HFF-Myc (cell line): Measurements from ENCODE around the gene SETD6.

ENCODE experiments used
- DNase-seq: peaks from one replicate; pipeline ENCODE4 v3.0.0-alpha.2; 2011; ENCODE audit warnings: low read depth; ENCODE audit errors: extremely low read depth
- H3K4me3 ChIP-seq: replicated peaks from 2 replicates; pipeline ENCODE4 v1.5.1; 2011; ENCODE audit warnings: low read depth, mild to moderate bottlenecking, control low read depth, low read length
- TF ChIP-seq, protein P1 (sequence below): IDR thresholded peaks from 2 replicates; pipeline ENCODE4 v1.5.1; 2012; ENCODE audit warnings: mild to moderate bottlenecking, low read depth, low read length, control low read depth; ENCODE audit errors: missing control alignments

Gene SETD6

DNA sequence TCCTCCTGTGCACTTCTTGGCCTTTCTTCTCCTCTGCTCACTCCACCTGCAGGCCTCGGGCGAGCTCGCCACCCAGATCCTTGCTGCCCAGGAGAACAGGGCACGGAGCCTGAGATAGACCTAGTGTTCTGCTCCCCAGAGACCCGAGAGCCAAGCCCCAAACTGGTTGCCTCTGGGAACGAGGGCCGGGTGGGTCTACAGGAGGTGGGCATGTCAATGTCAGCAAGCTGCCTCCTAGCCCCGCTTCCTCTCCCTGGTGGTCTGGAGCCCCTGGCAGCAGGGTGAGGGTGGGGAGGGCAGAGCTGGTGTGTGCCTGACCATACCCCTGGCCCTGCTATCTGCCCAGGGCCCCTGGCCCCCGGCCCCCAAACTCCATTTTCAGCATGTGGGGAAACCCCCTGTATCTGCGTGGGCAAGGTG lies 16.2 kb upstream of the SETD6 start:
- TF ChIP-seq, protein P1, sequence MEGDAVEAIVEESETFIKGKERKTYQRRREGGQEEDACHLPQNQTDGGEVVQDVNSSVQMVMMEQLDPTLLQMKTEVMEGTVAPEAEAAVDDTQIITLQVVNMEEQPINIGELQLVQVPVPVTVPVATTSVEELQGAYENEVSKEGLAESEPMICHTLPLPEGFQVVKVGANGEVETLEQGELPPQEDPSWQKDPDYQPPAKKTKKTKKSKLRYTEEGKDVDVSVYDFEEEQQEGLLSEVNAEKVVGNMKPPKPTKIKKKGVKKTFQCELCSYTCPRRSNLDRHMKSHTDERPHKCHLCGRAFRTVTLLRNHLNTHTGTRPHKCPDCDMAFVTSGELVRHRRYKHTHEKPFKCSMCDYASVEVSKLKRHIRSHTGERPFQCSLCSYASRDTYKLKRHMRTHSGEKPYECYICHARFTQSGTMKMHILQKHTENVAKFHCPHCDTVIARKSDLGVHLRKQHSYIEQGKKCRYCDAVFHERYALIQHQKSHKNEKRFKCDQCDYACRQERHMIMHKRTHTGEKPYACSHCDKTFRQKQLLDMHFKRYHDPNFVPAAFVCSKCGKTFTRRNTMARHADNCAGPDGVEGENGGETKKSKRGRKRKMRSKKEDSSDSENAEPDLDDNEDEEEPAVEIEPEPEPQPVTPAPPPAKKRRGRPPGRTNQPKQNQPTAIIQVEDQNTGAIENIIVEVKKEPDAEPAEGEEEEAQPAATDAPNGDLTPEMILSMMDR, result no peak
- no peak overlapping the region for H3K4me3 ChIP-seq
- no peak for DNase-seq

DNA sequence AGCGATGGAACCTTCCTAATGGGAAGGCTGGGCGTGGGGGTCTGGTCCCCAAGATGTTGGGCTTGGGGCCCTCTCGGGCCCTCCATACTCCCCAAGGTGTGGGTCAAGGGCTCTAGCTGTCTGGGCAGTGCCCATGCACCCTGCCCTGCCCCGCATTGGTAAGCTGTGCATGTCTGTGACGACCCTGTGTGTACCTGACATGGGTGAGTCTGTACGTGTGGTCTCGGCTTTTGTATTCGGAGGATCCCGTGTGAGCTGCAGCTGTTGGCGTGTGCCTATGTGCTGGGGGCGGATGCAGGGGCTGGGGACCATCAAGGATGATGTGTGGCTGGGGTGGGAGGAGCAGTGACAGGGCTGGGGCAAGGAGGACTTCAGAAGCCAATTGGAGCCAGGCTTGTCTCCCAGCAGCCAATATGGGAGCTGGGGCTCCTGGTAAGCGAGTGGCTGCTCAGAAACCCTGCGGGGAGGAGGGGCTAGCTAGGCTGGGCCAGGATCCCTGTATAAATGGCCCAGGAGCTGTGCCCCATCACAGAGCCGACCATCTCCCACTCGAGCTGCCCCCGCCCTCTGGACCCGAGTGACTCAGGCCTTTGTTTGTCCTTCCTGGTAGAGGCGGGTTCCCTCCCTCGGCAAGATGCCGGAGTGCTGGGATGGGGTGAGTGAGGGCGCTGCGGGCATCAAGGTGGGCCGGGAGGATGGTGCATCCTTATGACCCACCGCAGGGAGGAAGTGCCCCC lies 15.5 kb upstream of the SETD6 start, which contains the start of gene NDRG4:
Gene NDRG4, plus strand, starts transcription at position 529 of the 737 bp plus-strand sequence. Its CDS starts 106 bp downstream, at position 635.
- DNase-seq, result peak; percentile 73
- TF ChIP-seq, protein P1, result no peak
- peak within 1 kb of the TSS; percentile 50 for H3K4me3 ChIP-seq

DNA sequence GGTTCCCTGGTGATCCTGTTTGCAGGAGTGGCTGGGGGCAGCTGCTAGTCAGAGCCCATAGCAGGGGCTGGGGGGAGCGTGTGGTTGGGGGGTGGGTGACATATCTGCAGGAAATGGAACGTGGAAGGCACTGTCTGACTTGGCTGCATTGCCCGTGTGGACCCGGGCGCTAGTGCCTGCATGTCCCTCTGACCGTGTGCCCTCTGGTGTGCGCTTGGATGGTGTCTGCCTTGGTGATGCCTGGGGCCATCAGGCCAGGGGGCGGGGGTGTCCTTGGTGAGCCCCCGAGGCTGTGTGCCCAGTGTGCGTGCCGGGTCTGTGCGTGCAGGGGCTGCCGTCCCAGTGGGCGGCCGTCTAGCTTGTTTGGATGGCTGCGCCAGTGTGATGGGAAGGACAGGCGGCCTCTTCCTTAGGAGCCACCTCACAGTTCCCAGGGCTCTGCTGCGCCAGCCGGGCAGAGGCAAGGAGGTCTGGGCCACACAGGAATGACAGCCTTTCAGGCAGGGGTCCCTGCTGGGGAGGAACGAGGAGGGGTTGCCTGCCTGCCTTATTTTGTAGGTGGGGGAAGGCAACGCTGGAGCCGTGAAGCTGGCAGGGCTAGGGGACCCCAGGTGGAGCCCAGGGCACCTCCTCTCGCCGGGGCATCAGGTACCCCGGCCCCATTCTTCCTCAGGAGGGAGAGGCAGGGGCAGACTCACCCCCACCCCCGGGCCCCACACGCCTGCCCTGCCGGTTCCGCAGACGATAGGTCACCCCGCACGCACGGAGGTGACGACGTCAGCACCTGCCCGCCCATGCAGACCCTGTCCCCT lies 14.7 kb upstream of the SETD6 start:
- peak overlapping the region; percentile 50 for H3K4me3 ChIP-seq
- no peak for DNase-seq
- TF ChIP-seq, protein P1, result no peak

DNA sequence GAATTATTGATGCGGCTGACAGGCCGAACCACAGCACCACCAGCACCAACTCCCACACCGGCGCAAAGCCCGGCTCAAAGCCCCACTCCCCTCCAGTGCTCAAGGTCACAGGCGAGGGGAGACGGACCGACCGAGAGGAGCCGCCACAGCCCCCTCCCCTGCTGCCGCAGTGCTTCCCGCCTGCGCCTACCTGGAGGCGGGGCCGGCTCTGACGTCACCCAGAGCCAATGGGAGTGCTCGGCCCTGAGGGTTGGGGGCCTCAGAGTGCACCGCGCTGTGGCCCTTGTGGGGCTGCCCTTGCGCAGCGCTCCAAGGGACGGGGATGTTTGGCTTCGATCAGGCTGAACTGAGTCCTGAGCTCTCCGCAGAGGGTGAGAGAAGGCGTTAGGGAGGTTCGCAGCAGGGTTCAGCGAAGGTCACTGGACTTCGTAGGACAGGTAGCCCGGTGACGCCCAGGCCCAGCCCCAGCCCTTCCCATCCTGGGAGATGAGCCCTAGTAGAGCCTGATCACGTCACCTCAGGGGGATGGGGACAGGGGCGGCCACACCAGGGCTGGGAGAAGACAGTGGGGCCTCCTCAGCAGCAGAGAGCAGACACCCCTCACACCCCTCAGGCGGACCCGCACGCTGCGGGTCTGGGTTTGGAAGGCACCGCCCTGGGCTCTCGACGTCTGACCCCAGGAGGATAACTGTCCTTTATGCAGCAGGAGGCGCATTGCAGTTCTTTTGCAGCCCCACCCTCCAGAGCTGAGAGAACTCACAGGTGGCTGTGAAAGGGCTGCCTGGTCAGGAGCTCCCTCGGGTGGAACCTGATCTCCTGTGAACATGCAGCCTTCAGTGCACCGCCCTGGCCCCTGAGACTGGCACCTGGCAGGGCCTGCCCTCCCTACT lies 13.8 kb upstream of the SETD6 start:
- H3K4me3 ChIP-seq, result peak overlapping the region; percentile 50
- no peak for DNase-seq
- TF ChIP-seq, protein P1, result no peak

DNA sequence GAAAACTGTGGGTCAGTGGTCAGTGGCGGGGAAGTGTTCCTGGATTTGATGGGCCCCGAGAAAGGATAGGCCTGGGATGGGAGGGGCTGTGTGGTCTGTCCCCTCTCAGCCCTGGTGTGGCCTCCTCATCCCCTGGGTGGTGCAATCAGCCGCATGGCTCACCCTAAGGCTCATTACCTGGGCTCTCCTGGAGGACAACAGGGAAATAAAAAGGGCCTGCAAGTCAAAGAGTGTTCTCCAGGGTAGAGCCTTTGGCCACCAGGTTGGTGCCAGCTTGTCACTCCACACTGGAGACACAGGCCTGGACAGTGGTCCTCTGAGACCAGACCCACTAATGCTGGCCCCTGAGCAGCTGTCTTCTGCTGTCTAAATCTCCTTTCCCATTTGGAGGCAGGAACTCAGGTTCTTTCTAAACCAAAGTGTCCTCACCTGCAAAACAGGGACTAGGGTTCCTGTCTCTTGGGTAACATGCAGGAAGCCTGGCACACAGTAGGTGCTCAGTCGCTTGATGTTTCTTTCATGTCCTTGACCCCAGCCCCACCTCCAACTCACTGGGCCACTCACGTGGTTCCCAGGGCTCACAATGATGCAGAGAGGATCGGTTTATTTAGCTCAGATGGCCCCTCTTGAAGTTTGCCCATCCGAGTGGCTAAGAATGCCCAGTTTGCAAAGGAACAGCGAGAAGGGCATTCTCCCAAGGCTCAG lies 12.9 kb upstream of the SETD6 start:
- no peak for DNase-seq
- no peak overlapping the region for H3K4me3 ChIP-seq
- TF ChIP-seq, protein P1, result no peak

DNA sequence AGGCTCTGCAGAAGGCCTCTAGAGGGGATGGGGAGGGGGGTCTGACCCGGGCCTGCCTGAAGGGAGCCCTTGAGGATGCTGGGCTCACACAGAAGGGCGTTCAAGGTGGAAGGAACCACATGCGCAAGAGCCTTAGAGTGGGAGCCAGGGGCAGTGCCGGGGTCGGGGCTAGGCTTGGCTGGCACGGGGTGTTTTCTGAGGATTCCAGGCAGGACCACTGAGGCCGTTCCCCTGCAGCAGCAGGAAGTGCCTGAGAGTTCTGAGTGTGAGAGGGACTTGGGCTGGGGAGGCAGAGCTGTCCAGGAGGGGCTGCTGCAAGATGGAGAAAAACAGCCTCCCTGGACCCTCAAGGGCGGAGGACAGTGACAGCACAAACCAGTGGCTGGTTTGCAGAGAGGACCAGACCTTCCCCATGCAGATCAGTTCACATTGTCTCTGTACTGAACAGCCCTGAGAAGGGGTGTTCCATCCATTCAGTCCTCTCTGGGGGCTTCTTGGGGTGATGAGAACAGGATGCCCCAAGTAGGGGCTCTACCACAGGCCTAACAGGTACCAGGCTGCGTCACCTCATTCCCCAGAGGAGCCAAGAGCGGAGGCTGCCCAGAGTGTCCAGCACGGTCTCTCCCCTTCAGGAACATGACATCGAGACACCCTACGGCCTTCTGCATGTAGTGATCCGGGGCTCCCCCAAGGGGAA lies 12.0 kb upstream of the SETD6 start:
- TF ChIP-seq, protein P1, result no peak
- no peak overlapping the region for H3K4me3 ChIP-seq
- DNase-seq, result no peak
